ENCODE data around the gene CCNL2. TPM values are rescaled to one million over a fixed set of nuclear protein-coding genes. Genes with fewer than 3 reads are reported as not detected.

Gene CCNL2
- total RNA-seq, 6 donors from 2014 or later: 131 to 897 (median 216) TPM

- peak overlapping the region in 1 of 4 donors; percentile 23 for H3K27ac ChIP-seq
- ATAC-seq (ENCODE audit: low FRiP score in 2 of 2): no peak
- H3K4me1 ChIP-seq: peaks cover 20 to 41% (median 25%) of the 10 kb centered on the region in 4 donors
- no peaks in the 10 kb centered on the region for H3K9me3 ChIP-seq
- peak in 1 of 2 donors; percentile 69 for DNase-seq
- H3K27me3 ChIP-seq: peaks cover 0 to 3% (median 0%) of the 10 kb centered on the region in 4 donors
- WGBS, 2 donors: 29 to 49% methylated on average over 7 to 16 of the region's 19 CpGs
- H3K4me3 ChIP-seq: no peak overlapping the region
- no peak for TF ChIP-seq POLR2AphosphoS5 (IDR thresholded peaks at IDR 0.05)
- TF ChIP-seq EP300 (IDR thresholded peaks at IDR 0.05): no peak
- no peak for TF ChIP-seq CTCF (IDR thresholded peaks at IDR 0.05)
- TF ChIP-seq POLR2A (IDR thresholded peaks at IDR 0.05): no peak
- no peaks in the 10 kb centered on the region for H3K36me3 ChIP-seq
Measured at GRCh38 chr1:1426496-1427105, 27.5 kb upstream of the CCNL2 start.

GRCh38 chr1:1425753-1426495 is 26.8 kb upstream of the CCNL2 start:
- Histone ChIP-seq H3K27me3 (peaks cover 0 to 3% (median 0%) of the 10 kb centered on the region in 4 donors), H3K36me3 (no peaks in the 10 kb centered on the region), H3K27ac (peak overlapping the region in 1 of 4 donors; percentile 23), H3K9me3 (no peaks in the 10 kb centered on the region), H3K4me3 (no peak overlapping the region), H3K4me1 (peaks cover 15 to 41% (median 21%) of the 10 kb centered on the region in 4 donors)
- TF ChIP-seq POLR2A (IDR thresholded peaks at IDR 0.05): no peak
- no peak for TF ChIP-seq CTCF (IDR thresholded peaks at IDR 0.05)
- no peak for TF ChIP-seq POLR2AphosphoS5 (IDR thresholded peaks at IDR 0.05)
- 46 to 51% methylated on average over 20 to 28 of the region's 33 CpGs for WGBS, 2 donors
- ATAC-seq (ENCODE audit: low FRiP score in 2 of 2) (no peak), DNase-seq (peak in 1 of 2 donors; percentile 79)

- H3K36me3 ChIP-seq: no peaks in the 10 kb centered on the region
- no peak overlapping the region for H3K4me3 ChIP-seq
- WGBS, 2 donors: 77 to 90% methylated on average over 7 to 12 of the region's 12 CpGs
- H3K27ac ChIP-seq: no peak overlapping the region
- ATAC-seq (ENCODE audit: low FRiP score in 2 of 2) (no peak), DNase-seq (no peak)
- H3K4me1 ChIP-seq: peaks cover 10 to 41% (median 19%) of the 10 kb centered on the region in 4 donors
- TF ChIP-seq POLR2AphosphoS5 (IDR thresholded peaks at IDR 0.05) (no peak), EP300 (IDR thresholded peaks at IDR 0.05) (no peak), POLR2A (IDR thresholded peaks at IDR 0.05) (no peak), CTCF (IDR thresholded peaks at IDR 0.05) (no peak)
- peaks cover 0 to 3% (median 0%) of the 10 kb centered on the region in 4 donors for H3K27me3 ChIP-seq
- H3K9me3 ChIP-seq: no peaks in the 10 kb centered on the region
Measured at GRCh38 chr1:1425426-1425752, 26.3 kb upstream of the CCNL2 start.

- Histone ChIP-seq H3K36me3 (no peaks in the 10 kb centered on the region), H3K9me3 (no peaks in the 10 kb centered on the region), H3K27me3 (peaks cover 0 to 3% (median 0%) of the 10 kb centered on the region in 4 donors), H3K4me3 (no peak overlapping the region), H3K27ac (no peak overlapping the region), H3K4me1 (peaks cover 4 to 40% (median 13%) of the 10 kb centered on the region in 4 donors)
- no peak for TF ChIP-seq POLR2A (IDR thresholded peaks at IDR 0.05)
- no peak for TF ChIP-seq POLR2AphosphoS5 (IDR thresholded peaks at IDR 0.05)
- no peak for TF ChIP-seq EP300 (IDR thresholded peaks at IDR 0.05)
- TF ChIP-seq CTCF (IDR thresholded peaks at IDR 0.05): no peak
- 88 to 91% methylated on average over 15 of the region's 15 CpGs for WGBS, 2 donors
- no peak for DNase-seq
- ATAC-seq (ENCODE audit: low FRiP score in 2 of 2): no peak
Measured at GRCh38 chr1:1424707-1425106, 25.6 kb upstream of the CCNL2 start.

Measured in upper lobe of left lung (tissue), 6 donors.